ENCODE results near the gene HHEX.
A peak's percentile ranks its signal among the peaks of the same experiment; 100 is the strongest.
"Not testable (repeated sequence)": the region's sequence is repeated elsewhere in the genome, so short reads cannot be mapped to it uniquely, and the experiment has no call there.

Gene HHEX

GRCh38 chr10:92734301-92734700, 44.5 kb downstream of the HHEX start:
- no peak overlapping the region for H3K4me3 ChIP-seq (ENCODE audit: low read length)
- TF ChIP-seq CTCF (IDR thresholded peaks at IDR 0.05; ENCODE audit: insufficient read depth, low read depth, low read length, missing control alignments) = no peak
- DNase-seq (ENCODE audit: low read depth) = no peak

- H3K4me3 ChIP-seq (ENCODE audit: low read length) = no peak overlapping the region
- DNase-seq (ENCODE audit: low read depth) = no peak
- TF ChIP-seq CTCF (IDR thresholded peaks at IDR 0.05; ENCODE audit: insufficient read depth, low read depth, low read length, missing control alignments) = no peak
Observed at GRCh38 chr10:92735938-92736337, 46.2 kb downstream of the HHEX start.

- TF ChIP-seq CTCF (IDR thresholded peaks at IDR 0.05; ENCODE audit: insufficient read depth, low read depth, low read length, missing control alignments) = no peak
- H3K4me3 ChIP-seq (ENCODE audit: low read length) = no peak overlapping the region
- peak; percentile 22 for DNase-seq (ENCODE audit: low read depth)
Observed at GRCh38 chr10:92737484-92737883, 47.7 kb downstream of the HHEX start.

- DNase-seq (ENCODE audit: low read depth) = peak; percentile 50
- no peak for TF ChIP-seq CTCF (IDR thresholded peaks at IDR 0.05; ENCODE audit: insufficient read depth, low read depth, low read length, missing control alignments)
- no peak overlapping the region for H3K4me3 ChIP-seq (ENCODE audit: low read length)
Observed at GRCh38 chr10:92740762-92741161, 51.0 kb downstream of the HHEX start.

- H3K4me3 ChIP-seq (ENCODE audit: low read length); DNase-seq (ENCODE audit: low read depth): not testable (repeated sequence)
Observed at GRCh38 chr10:92741741-92742140, 52.0 kb downstream of the HHEX start.

GRCh38 chr10:92742331-92743228, 52.8 kb downstream of the HHEX start:
- no peak for TF ChIP-seq CTCF (IDR thresholded peaks at IDR 0.05; ENCODE audit: insufficient read depth, low read depth, low read length, missing control alignments)
- H3K4me3 ChIP-seq (ENCODE audit: low read length) = no peak overlapping the region
- DNase-seq (ENCODE audit: low read depth) = no peak
